Measurements from ENCODE around the gene FGA.

Gene FGA

GRCh38 chr4:154583230-154583629, 7.3 kb downstream of the FGA start:
- DNase-seq = no peak

- DNase-seq = no peak
These were observed 7.8 kb downstream of the FGA start for GRCh38 chr4:154582723-154583122.

GRCh38 chr4:154579927-154580326, 10.6 kb downstream of the FGA start:
- no peak for DNase-seq

GRCh38 chr4:154578919-154579318, 11.6 kb downstream of the FGA start:
- DNase-seq = no peak

GRCh38 chr4:154577324-154577723, 13.2 kb downstream of the FGA start:
- no peak for DNase-seq

- DNase-seq = no peak
These were observed 16.2 kb downstream of the FGA start for GRCh38 chr4:154574311-154574710.

- no peak for DNase-seq
These were observed 17.2 kb downstream of the FGA start for GRCh38 chr4:154573190-154573870.

GRCh38 chr4:154569584-154569983, 21.0 kb downstream of the FGA start:
- no peak for DNase-seq

GRCh38 chr4:154569028-154569427, 21.5 kb downstream of the FGA start:
- DNase-seq = no peak

GRCh38 chr4:154566639-154567204, 23.8 kb downstream of the FGA start:
- no peak for DNase-seq

GRCh38 chr4:154565704-154566103, 24.8 kb downstream of the FGA start:
- DNase-seq = no peak

- DNase-seq = no peak
These were observed 26.2 kb downstream of the FGA start for GRCh38 chr4:154564311-154564710.

GRCh38 chr4:154562697-154563254, 27.8 kb downstream of the FGA start, which contains the start of gene FGB:
TSS of gene FGB (plus strand) at chr4:154563011. CDS start at chr4:154563019, 8 bp downstream.
- DNase-seq = no peak

GRCh38 chr4:154560824-154561231, 29.7 kb downstream of the FGA start:
- no peak for DNase-seq

- no peak for DNase-seq
These were observed 30.1 kb downstream of the FGA start for GRCh38 chr4:154560419-154560801.

- DNase-seq = peak in 3 of 56 donors; percentile 1 to 5 (median 2)
These were observed 30.8 kb downstream of the FGA start for GRCh38 chr4:154559494-154560418.

- DNase-seq = no peak
These were observed 31.4 kb downstream of the FGA start for GRCh38 chr4:154559141-154559493.

GRCh38 chr4:154551872-154552686, 38.5 kb downstream of the FGA start:
- DNase-seq = peak in 54 of 56 donors; percentile 1 to 84 (median 53)

GRCh38 chr4:154549894-154550790, 40.4 kb downstream of the FGA start, which contains the start of gene PLRG1:
TSS of gene PLRG1 (minus strand) at chr4:154550400. CDS start at chr4:154550308, 92 bp downstream.
- DNase-seq = peak; percentile 59 to 97 (median 92)

GRCh38 chr4:154545689-154546088, 44.9 kb downstream of the FGA start:
- DNase-seq = no peak
